WI38 (cell line): ENCODE results near the gene LMLN.

Experiments
- H3K4me3 ChIP-seq: 2 replicates; pipeline ENCODE4 v1.5.1; 2011; ENCODE audit warnings: low read depth, mild to moderate bottlenecking, control low read depth, low read length
- CTCF ChIP-seq: IDR thresholded peaks from 2 replicates; pipeline ENCODE4 v1.5.1; 2012; ENCODE audit warnings: low read depth, mild to moderate bottlenecking, control low read depth, low read length

Gene LMLN

GRCh38 chr3:197940745-197941384 is 19.2 kb upstream of the LMLN start:
- no peak overlapping the region for H3K4me3 ChIP-seq
- no peak for TF ChIP-seq CTCF

- TF ChIP-seq CTCF, result peak; percentile 69
- H3K4me3 ChIP-seq, result no peak overlapping the region
Observed at GRCh38 chr3:197942956-197943556, 17.0 kb upstream of the LMLN start.

DNA sequence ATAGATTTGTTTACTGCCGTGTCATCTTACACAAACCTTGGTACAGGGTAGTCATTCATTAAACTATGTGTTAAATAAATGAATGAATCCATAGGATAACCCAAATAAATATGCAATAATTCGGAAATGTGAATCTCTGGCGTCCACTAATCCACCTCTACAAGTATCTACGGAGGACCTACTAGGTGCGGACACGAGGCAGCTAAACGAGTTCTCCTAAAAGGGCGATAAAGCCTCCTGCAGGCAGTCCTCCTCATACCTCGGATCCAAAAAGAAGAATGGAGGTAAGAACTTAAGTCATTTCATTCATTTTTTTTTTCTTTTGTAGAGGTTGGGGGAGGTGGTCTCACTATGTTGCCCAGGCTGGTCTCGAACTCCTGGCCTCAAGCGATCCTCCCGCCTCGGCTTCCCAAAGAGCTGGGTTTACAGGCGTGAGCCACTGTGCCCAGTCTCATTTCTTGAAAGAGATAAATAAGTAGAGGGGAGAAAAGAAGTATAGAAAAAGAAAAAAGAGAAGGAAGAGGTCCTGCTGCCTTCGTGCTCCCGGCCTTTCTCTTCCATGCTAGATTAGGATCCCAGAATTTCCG is 10.7 kb upstream of the LMLN start:
- peak overlapping the region; percentile 75 for H3K4me3 ChIP-seq
- no peak for TF ChIP-seq CTCF

DNA sequence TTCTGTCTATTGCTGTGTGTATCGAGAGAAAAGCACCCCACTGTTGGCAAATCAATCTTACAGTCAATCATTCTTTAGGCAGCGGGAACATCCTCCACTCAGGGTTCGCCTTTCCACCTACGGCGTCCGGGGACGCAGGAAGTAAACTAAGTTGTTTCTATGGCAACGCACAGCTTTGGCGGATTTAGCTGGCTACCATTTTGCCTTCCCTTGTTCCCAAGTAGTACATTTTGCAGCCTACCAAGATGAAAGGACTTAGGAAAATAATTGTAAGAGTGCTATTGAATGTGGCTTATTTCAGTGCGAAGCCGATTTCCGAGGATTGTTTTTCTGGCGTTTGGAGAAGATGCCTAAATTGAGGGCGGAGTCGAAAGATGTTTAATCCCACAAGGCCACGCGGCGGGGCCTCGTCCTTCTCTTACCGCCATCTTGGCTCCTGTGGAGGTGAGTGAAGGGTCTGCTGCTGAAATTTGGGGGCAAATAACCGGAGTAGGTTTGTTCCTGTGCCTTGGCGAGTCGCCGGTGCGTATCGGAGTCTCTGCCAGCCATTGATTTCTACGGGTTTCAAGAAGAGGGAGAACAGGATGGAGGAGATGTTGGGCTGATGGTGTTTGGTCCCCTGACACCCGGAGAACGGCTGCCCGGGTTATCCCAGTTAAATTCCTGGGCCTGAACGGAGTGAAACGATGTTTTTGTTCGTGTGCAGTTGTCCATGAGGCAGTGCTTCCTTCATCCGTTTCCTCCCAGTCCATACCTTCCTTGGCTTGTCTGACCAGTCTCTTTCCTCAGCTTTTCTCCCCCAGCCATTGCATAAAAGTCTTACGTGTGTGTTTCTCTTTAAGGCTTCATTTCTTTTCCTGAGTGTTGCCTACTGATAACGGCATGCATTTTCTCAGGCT is 10.0 kb upstream of the LMLN start, which contains the start of gene RPL35A:
TSS of gene RPL35A (plus strand) at position 413 of the 899 bp plus-strand sequence. CDS start 778 bp downstream, outside the sequence.
- TF ChIP-seq CTCF, result no peak

DNA sequence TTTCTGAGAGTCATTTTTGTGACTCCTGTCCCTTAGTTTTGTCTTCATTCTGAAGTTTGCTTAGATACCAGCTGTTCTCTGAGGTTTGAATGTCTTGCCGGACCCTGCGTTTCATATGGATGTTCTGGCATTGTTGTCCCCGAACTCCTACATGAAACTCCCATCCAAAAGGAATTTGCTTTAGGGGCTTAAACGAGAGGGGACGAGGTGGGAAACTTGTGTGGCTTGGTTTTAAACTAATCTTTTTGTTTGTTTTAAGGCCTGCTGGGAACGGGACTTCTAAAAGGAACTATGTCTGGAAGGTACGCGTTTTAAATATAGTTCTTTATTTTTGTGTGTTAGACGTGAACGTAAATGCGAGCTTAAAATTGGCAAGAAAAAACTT is 9.3 kb upstream of the LMLN start:
- peak overlapping the region; percentile 75 for H3K4me3 ChIP-seq
- TF ChIP-seq CTCF, result no peak

More for the DNA sequence above, 10.0 kb upstream of the LMLN start, which contains the start of gene RPL35A:
- peak within 1 kb of the TSS; percentile 75 for H3K4me3 ChIP-seq

GRCh38 chr3:197951392-197951990 is 8.5 kb upstream of the LMLN start:
- no peak for TF ChIP-seq CTCF

More at GRCh38 chr3:197951392-197951990, 8.5 kb upstream of the LMLN start:
- H3K4me3 ChIP-seq, result peak overlapping the region; percentile 75
